HCT116 (cell line): ENCODE data around the gene NOS2. TPM values are rescaled to one million over a fixed set of nuclear protein-coding genes. Genes with fewer than 3 reads are reported as not detected.
A peak's percentile ranks its signal among the peaks of the same experiment; 100 is the strongest.

Source experiments
- ATAC-seq: fragments of 200-7000 bp; cut with Tn5 transposase; 2 replicates; pipeline ENCODE4 v1.9.1; 2020; ENCODE audit warnings: mild to moderate bottlenecking, moderate library complexity
- BruUV-seq: library from RNA; stranded (reverse); fragments of 400-500 nt; replicated peaks from 2 replicates; lab custom pipeline; 2021; lab: Mats Ljungman, UMichigan
- CTCF ChIA-PET: fragments of 300-600 bp; sonication (Branson Sonifier 250); formaldehyde crosslinking; loops from one replicate; lab custom pipeline; 2021; ENCODE audit warnings: antibody characterized with exemption; lab: Charles Lee
- POLR2A ChIA-PET: fragments of 300-600, 350-600 bp; sonication (Branson Sonifier 250); formaldehyde crosslinking; loops from one replicate; lab custom pipeline; 2021; ENCODE audit warnings: antibody characterized with exemption; lab: Charles Lee
- RAD21 ChIA-PET, 2 experiments: fragments of 300-600 bp; sonication (Branson Sonifier 250); formaldehyde crosslinking; loops; one replicate each; lab custom pipeline; 2023; ENCODE audit warnings: low total read pairs in 2 of 2; ENCODE audit not compliant: uncharacterized antibody in 2 of 2, unreplicated experiment in 2 of 2, low non-redundant PET in 1 of 2; lab: Charles Lee
- DNase-seq: peaks from one replicate; pipeline ENCODE4 v3.0.0-alpha.2; 2010; ENCODE audit warnings: low read depth, low spot score
- H2AFZ ChIP-seq: fragments of 200-600 bp; shearing (Covaris generic), sonication (generic); 2 replicates; pipeline ENCODE4 v1.6.1; 2017; ENCODE audit warnings: low read depth, mixed run types, mixed read lengths, antibody characterized with exemption, low read length; ENCODE audit not compliant: poor library complexity, severe bottlenecking
- H3K27ac ChIP-seq: 2 replicates; pipeline ENCODE4 v1.5.1; 2012; ENCODE audit warnings: low read depth, low read length
- H3K27me3 ChIP-seq: fragments of 200-600 bp; sonication (generic); 2 replicates; pipeline ENCODE4 v1.6.1; 2016; ENCODE audit warnings: mixed run types, low read length, mixed read lengths; ENCODE audit not compliant: insufficient read depth
- H3K36me3 ChIP-seq, 2 experiments: fragments of 200-500 bp in 1 of 2; fragments of 200-600 bp in 1 of 2; sonication (Bioruptor generic) in 1 of 2; sonication (generic) in 1 of 2; 2 replicates each; pipeline versions ENCODE4 v1.5.1 to v1.6.1; 2014 to 2016; ENCODE audit warnings: low read length in 2 of 2, inconsistent platforms in 1 of 2, mixed read lengths in 1 of 2, mixed run types in 1 of 2; ENCODE audit not compliant: insufficient read depth in 2 of 2, control insufficient read depth in 1 of 2
- H3K4me1 ChIP-seq, 2 experiments: fragments of 200-600 bp in 1 of 2; sonication (generic) in 1 of 2; 2 replicates each; pipeline versions ENCODE4 v1.5.1 to v1.6.1; 2012 to 2017; ENCODE audit warnings: low read length in 2 of 2, inconsistent platforms in 1 of 2, mild to moderate bottlenecking in 1 of 2, mixed read lengths in 1 of 2, mixed run types in 1 of 2, moderate library complexity in 1 of 2; ENCODE audit not compliant: insufficient read depth in 2 of 2, control insufficient read depth in 1 of 2
- H3K4me2 ChIP-seq: fragments of 200-600 bp; sonication (generic); 2 replicates; pipeline ENCODE4 v1.6.1; 2017; ENCODE audit warnings: mixed run types, low read length, mixed read lengths
- H3K4me3 ChIP-seq, 2 experiments: fragments of 200-600 bp in 1 of 2; sonication (generic) in 1 of 2; replicated peaks in 1 of 2; 2 replicates each; pipeline ENCODE4 v1.5.1; 2011 to 2016; ENCODE audit warnings: low read length in 2 of 2, control low read depth in 1 of 2, low read depth in 1 of 2, mild to moderate bottlenecking in 1 of 2, mixed read lengths in 1 of 2, mixed run types in 1 of 2
- H3K79me2 ChIP-seq: fragments of 200-600 bp; sonication (generic); 2 replicates; pipeline ENCODE4 v1.6.1; 2017; ENCODE audit warnings: mild to moderate bottlenecking, mixed run types, low read length, moderate library complexity, mixed read lengths; ENCODE audit not compliant: insufficient read depth
- H3K9ac ChIP-seq: fragments of 200-600 bp; sonication (generic); 2 replicates; pipeline ENCODE4 v1.6.1; 2016; ENCODE audit warnings: low read length, mixed read lengths
- H3K9me2 ChIP-seq: fragments of 200-600 bp; sonication (generic), shearing (Covaris generic); 2 replicates; pipeline ENCODE4 v1.6.1; 2017; ENCODE audit warnings: mixed run types, mild to moderate bottlenecking, moderate library complexity; ENCODE audit not compliant: insufficient read depth
- H3K9me3 ChIP-seq, 2 experiments: fragments of 200-500 bp in 1 of 2; fragments of 200-600 bp in 1 of 2; sonication (Bioruptor generic) in 1 of 2; sonication (generic) in 1 of 2; 2 replicates each; pipeline ENCODE4 v1.6.1; 2014 to 2017; ENCODE audit warnings: low read length in 2 of 2, mixed read lengths in 2 of 2, inconsistent platforms in 1 of 2, low read depth in 1 of 2, mild to moderate bottlenecking in 1 of 2, mixed run types in 1 of 2, moderate library complexity in 1 of 2; ENCODE audit not compliant: control insufficient read depth in 1 of 2, insufficient read depth in 1 of 2
- H4K20me1 ChIP-seq: fragments of 200-600 bp; sonication (generic), shearing (Covaris generic); 2 replicates; pipeline ENCODE4 v1.6.1; 2017; ENCODE audit warnings: mixed run types, mild to moderate bottlenecking, moderate library complexity; ENCODE audit not compliant: insufficient read depth
- CTCF ChIP-seq, 3 experiments: fragments of 200-600 bp in 1 of 3; sonication (generic) in 1 of 3; IDR thresholded peaks in 2 of 3; conservative IDR thresholded peaks in 1 of 3; 2 replicates each; pipeline ENCODE4 v1.5.1; 2012 to 2017; ENCODE audit warnings: low read depth in 2 of 3, low read length in 2 of 3, antibody characterized with exemption in 1 of 3, borderline replicate concordance in 1 of 3, control low read depth in 1 of 3, mild to moderate bottlenecking in 1 of 3, mixed read lengths in 1 of 3, mixed run types in 1 of 3, moderate library complexity in 1 of 3; ENCODE audit not compliant: insufficient read depth in 1 of 3
- EGR1 ChIP-seq: IDR thresholded peaks from 2 replicates; pipeline ENCODE4 v1.6.1; 2012; ENCODE audit warnings: low read depth
- FOSL1 ChIP-seq: IDR thresholded peaks from 2 replicates; pipeline ENCODE4 v1.6.1; 2012; ENCODE audit warnings: low read depth
- JUND ChIP-seq: IDR thresholded peaks from 2 replicates; pipeline ENCODE4 v1.6.1; 2012
- TCF7L2 ChIP-seq: IDR thresholded peaks from 2 replicates; pipeline ENCODE4 v1.7.0; 2011; ENCODE audit warnings: borderline replicate concordance, inconsistent platforms; ENCODE audit not compliant: insufficient read depth, insufficient read length; ENCODE audit errors: extremely low read depth
- intact Hi-C: fragments of 100-400 bp; cut with micrococcal nuclease; formaldehyde crosslinking; loops from 2 replicates; pipeline ENCODE4 v1.10.0; 2022
- total RNA-seq: library from RNA; stranded (reverse); gene quantifications from one replicate; pipeline ENCODE4 v1.2.1, GENCODE V29; 2021; ENCODE audit not compliant: unreplicated experiment

The NOS2 gene
- total RNA-seq, 1 experiment from 2014 or later: 0.07 TPM

- H3K79me2 ChIP-seq: no peaks in the 10 kb centered on the region
- intact Hi-C loops: no loop called here
- TF ChIP-seq CTCF (IDR thresholded peaks at IDR 0.05 in 2 of 3, conservative IDR thresholded peaks at IDR 0.05 in 1 of 3; ENCODE audit: borderline replicate concordance in 1 of 3, insufficient read depth in 1 of 3, low read depth in 2 of 3, low read length in 2 of 3) (peak in 2 of 3 experiments; percentile 26 to 43; a peak in 3 of 6 replicates), FOSL1 (no peak), JUND (no peak), EGR1 (no peak), TCF7L2 (peak; percentile 80)
- H4K20me1 ChIP-seq: no peaks in the 10 kb centered on the region
- POLR2A ChIA-PET: no interaction called here
- DNase-seq (no peak), ATAC-seq (peak; percentile 60)
- H3K4me1 ChIP-seq: peaks cover 4 to 13% of the 10 kb centered on the region in 2 experiments; a peak in 2 of 4 replicates
- H3K4me3 ChIP-seq: no peak overlapping the region
- no peak overlapping the region for H2AFZ ChIP-seq
- no peaks in the 10 kb centered on the region for H3K36me3 ChIP-seq
- CTCF ChIA-PET: interaction anchor here (2.3 kb wide), 1 partner anchor 8 kb away, joined by 14 read pairs; no protein-coding TSS in a partner anchor
- RAD21 ChIA-PET: interaction anchor here in 1 of 2 experiments (1.3 kb wide), 1 partner anchor 82 kb away, joined by 3 read pairs; no protein-coding TSS in a partner anchor
- H3K9me3 ChIP-seq: no peaks in the 10 kb centered on the region
- no peak overlapping the region for H3K27ac ChIP-seq
- BruUV-seq: no TSS peak
- H3K27me3 ChIP-seq: no peaks in the 10 kb centered on the region
- no peak overlapping the region for H3K4me2 ChIP-seq
- H3K9ac ChIP-seq: no peak overlapping the region
- no peaks in the 10 kb centered on the region for H3K9me2 ChIP-seq
Observed at GRCh38 chr17:27797390-27798091, 2.8 kb downstream of the NOS2 start.
